C4-2B (cell line): ENCODE results near the gene AIMP2.
"Not testable (repeated sequence)": the region's sequence is repeated elsewhere in the genome, so short reads cannot be mapped to it uniquely, and the experiment has no call there.

Source experiments
- H3K27ac ChIP-seq: fragments of 450-650 bp; 2 replicates; pipeline ENCODE4 v1.5.1; 2017
- ZFX ChIP-seq: fragments of 450-650 bp; IDR thresholded peaks from 2 replicates; pipeline ENCODE4 v1.6.1; 2017
- TF ChIP-seq, protein P1 (sequence below): fragments of 450-650 bp; conservative IDR thresholded peaks from 2 replicates; pipeline ENCODE4 v1.5.1; 2017; ENCODE audit warnings: mild to moderate bottlenecking

AIMP2 gene

DNA sequence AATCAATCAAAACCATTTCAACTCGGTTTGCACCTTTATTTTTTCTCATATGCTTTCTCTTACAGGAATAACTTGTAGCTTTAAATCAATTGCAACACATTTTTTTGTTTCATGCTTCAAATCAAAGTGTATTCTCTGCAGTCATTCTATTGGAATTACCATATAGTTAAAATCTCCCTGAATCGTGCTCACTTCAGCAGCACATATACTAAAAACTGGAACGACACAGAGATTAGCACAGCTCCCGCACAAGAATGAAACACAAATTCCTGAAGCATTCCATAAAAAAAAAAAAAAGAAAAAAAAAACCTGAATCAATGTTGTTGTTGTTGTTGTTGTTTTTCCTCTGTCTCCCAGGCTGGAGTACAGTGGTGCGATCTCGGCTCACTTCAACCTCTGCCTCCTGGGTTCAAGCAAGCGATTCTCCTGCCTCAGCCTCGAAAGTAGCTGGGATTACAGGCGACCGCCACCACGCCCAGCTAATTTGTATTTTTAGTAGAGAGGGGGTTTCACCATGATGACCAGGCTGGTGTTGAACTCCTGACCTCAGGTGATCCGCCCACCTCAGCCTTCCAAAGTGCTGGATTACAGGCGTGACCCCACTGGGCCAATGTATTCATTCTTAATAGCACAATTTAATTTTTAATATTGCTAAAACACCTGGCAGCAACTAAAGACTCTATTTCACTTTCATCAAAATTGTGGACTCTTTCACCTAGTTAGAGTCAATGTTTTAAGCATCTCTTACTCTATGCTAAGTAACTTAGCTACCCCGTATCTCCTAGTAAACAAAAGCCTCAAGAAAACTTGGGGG, 48.5 kb downstream of the AIMP2 start:
- no peak for TF ChIP-seq ZFX
- TF ChIP-seq, protein P1, sequence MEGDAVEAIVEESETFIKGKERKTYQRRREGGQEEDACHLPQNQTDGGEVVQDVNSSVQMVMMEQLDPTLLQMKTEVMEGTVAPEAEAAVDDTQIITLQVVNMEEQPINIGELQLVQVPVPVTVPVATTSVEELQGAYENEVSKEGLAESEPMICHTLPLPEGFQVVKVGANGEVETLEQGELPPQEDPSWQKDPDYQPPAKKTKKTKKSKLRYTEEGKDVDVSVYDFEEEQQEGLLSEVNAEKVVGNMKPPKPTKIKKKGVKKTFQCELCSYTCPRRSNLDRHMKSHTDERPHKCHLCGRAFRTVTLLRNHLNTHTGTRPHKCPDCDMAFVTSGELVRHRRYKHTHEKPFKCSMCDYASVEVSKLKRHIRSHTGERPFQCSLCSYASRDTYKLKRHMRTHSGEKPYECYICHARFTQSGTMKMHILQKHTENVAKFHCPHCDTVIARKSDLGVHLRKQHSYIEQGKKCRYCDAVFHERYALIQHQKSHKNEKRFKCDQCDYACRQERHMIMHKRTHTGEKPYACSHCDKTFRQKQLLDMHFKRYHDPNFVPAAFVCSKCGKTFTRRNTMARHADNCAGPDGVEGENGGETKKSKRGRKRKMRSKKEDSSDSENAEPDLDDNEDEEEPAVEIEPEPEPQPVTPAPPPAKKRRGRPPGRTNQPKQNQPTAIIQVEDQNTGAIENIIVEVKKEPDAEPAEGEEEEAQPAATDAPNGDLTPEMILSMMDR = no peak
- peak overlapping the region; percentile 90 for H3K27ac ChIP-seq

- not testable (repeated sequence) for H3K27ac ChIP-seq
These were observed 50.9 kb downstream of the AIMP2 start for GRCh38 chr7:6059941-6060340.

GRCh38 chr7:6071406-6071805, 62.3 kb downstream of the AIMP2 start:
- H3K27ac ChIP-seq = no peak overlapping the region
- no peak for TF ChIP-seq ZFX
